Suppressor macrophage (primary cell): ENCODE results near the gene DCBLD1.
"Not testable (repeated sequence)": the region's sequence is repeated elsewhere in the genome, so short reads cannot be mapped to it uniquely, and the experiment has no call there.

ENCODE experiments used
- DNase-seq, 4 experiments: peaks; one replicate each; pipeline ENCODE4 v3.0.0-alpha.2; 2020 to 2022

Gene DCBLD1

DNA sequence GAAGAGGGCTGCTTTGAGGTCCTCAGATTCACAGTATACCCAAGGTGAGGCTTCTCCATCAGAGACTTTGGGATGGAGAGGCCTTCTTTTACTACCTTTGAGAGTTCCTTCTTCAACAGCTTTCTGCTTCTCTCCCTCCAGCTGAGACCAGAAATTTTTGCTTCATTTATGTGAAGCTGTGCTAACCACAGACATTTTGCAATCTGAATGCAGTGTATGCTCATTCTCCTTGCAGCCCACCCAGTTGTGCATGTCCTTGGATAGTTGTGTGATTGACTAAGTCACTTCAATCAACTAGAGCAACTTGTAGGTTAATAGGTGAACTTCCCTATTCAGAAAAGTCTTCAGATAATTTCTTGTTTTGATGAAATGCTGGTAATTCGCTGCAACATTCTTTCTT, 20.1 kb downstream of the DCBLD1 start:
- DNase-seq = no peak

GRCh38 chr6:117503211-117503610, 20.7 kb downstream of the DCBLD1 start:
- no peak for DNase-seq

DNA sequence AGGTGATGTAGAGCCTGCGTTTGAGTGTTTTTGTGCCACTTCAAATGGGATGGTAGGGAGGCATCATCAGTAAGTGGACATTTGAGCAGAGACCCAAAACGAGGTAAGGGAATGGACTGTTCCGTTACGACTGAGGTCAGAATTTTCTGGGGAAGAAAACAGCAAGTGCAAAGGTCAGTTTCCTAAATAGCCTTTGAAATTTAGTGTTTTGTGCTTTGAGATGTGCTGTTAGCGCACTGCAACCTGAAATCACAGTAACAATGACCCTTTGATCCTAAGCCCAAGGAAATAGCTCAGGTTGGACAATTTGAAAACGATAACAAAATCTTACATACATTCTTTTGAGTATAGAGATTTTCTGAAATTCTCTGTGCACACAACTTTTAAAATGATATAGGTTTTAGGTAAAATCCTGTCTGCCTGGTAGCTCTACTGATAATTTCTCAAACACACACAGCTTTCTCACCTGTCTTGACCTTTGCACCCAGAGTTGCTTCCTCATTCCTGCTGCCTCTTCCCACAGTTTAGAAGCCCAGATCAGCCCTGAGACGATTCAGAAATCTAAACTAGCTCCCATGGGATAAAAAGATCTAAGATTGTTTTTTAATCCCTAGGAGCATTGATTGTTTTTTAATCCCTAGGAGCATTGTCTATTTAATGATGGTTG, 22.1 kb downstream of the DCBLD1 start:
- DNase-seq = no peak

- peak in 3 of 4 experiments; percentile 7 to 44 (median 28) for DNase-seq
These were observed 22.8 kb downstream of the DCBLD1 start for GRCh38 chr6:117505311-117505710.

GRCh38 chr6:117506180-117506835, 23.8 kb downstream of the DCBLD1 start:
- DNase-seq = no peak

- no peak for DNase-seq
These were observed 24.4 kb downstream of the DCBLD1 start for GRCh38 chr6:117506907-117507306.

GRCh38 chr6:117508450-117508971, 26.0 kb downstream of the DCBLD1 start:
- no peak for DNase-seq

DNA sequence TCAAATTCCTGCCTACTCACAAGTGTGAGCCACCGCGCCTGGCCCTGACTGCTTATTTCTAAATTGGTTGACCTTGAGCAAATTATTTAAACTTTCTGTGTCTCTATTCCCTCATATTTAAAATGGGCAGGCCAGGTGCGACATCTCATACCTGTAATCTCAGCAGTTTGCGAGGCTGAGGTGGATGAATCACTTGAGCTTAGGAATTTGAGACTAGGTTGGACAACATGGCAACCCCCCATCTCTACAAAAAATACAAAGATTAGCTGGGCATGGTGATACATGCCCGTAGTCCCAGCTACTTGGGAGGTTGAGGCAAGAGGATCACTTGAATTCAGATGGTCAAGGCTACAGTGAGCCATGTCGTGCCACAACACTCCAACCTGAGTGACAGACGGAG, 26.5 kb downstream of the DCBLD1 start:
- DNase-seq = no peak

- DNase-seq = no peak
These were observed 29.8 kb downstream of the DCBLD1 start for GRCh38 chr6:117512056-117512828.

- DNase-seq = no peak
These were observed 30.6 kb downstream of the DCBLD1 start for GRCh38 chr6:117512987-117513573.

GRCh38 chr6:117513778-117514365, 31.4 kb downstream of the DCBLD1 start:
- DNase-seq = no peak

DNA sequence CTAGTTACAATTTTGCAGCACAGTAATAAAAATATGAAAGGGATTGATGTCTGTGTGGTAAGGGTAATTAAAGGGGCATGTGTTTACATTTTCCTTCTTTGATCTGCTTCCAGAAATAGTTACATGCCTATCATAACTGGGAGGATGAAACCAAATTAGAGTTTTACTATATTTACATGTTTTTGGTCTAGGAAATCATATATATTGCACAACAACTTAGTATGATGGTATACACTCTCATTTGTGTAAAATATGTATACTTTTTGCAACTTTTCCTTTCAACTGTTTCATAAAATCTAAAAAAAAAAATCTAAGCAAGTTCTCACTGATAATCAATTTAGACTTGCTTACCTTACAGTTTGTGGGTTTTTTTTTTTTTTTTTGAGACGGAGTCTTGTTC, 32.2 kb downstream of the DCBLD1 start:
- DNase-seq = no peak

DNA sequence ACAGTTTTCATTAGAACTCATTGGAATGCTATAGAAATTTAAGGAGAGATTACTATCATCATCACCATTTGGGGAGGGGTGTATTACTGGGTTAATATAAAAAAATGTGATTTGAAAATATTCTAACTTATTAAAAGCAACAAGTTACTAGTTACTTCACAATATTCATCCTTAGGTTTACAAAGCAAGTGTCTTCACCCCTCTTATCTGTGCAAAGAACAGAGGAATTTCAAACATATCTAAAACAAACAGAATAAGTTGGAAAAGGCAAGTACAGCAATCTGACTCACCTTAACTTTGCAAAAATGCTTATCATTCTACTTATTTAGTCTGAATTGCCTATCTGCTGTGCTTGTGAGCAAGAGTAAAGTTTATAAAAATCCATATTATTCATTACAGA, 32.9 kb downstream of the DCBLD1 start:
- DNase-seq = no peak

- DNase-seq = not testable (repeated sequence)
These were observed 35.5 kb downstream of the DCBLD1 start for GRCh38 chr6:117517995-117518394.

- DNase-seq = no peak
These were observed 36.4 kb downstream of the DCBLD1 start for GRCh38 chr6:117518870-117519269.

DNA sequence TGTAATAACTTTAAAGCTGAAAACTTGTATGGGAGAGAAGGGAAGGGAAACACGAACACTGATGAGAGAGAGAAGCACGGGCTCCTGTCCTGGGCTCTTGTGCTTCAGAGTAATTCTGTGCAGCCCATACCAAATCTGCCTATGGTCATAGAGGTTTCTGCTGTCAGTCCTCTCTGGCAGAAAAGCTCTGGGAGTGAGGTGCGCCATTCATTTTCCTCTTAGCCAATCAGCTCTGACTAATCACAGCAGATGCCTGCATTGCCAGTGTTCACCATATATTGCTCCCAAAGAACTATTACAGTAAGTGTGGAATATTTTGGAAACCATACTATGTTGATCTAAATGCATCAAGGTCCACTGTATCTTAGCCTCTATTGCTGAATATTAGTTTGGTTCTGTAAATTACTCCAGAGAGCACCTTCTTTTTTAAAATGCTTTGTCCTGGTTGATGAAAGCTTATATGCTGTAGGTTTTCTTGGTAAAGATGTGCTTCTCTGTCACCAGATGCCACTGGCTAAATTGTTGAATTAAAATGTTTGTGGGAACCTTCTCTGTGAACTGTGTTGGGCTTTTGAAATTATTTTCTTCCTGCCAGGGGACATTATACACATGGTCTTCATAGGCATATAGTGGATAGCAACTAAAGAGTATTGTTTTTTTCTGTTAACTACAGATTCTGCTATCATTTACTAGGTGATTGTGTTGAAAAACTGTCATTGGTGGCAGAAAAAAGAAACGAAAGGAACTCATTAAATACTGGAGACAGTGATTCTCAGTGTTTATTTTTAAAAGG, 38.3 kb downstream of the DCBLD1 start:
- DNase-seq = no peak

- no peak for DNase-seq
These were observed 39.5 kb downstream of the DCBLD1 start for GRCh38 chr6:117521791-117522502.

DNA sequence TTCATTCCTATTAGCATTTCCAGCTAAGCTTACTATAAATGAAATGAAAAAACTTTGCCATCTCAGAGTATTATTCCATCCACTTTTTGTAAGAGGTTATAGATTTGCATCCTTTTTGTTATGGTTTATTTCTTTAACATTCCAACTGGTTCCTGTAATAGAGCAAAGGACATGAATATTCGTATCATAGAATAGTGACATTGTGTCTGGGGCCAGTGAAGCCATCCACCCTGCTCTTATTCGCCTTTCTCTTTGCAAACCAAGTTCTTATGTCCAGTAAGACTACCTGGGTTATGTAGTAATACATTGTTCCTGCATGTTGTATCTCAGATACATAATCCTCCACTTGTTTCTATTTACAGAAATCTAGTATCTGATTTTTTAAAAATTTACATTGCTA, 43.1 kb downstream of the DCBLD1 start:
- no peak for DNase-seq

- no peak for DNase-seq
These were observed 48.2 kb downstream of the DCBLD1 start for GRCh38 chr6:117530467-117531242.

DNA sequence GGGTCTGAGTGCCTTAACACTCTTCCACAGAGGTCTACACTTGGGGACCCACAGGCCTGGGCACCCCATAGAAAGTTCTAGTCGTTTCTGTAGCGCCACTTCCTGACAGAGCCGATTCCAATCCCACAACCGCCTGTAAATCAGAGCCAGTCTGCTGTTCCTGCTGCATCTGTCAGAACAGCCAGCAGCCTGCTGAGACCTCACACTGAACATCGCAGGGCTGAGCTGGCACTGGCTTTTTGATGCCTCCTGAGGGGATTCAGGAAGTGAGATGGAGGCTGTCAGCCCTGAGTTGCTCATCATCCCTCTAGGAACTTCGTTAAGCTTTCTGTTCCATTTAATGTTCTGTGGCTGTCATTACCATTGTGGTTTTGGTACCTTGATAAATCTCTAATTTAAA, 48.9 kb downstream of the DCBLD1 start:
- no peak for DNase-seq
